NOMO-1 (cell line): Measurements from ENCODE around the gene DAPK2.

Source experiments
- DNase-seq, 2 experiments: peaks; one replicate each; lab custom pipeline; 2025; ENCODE audit not compliant: unreplicated experiment in 2 of 2; lab: John Stamatoyannopoulos, UW

The DAPK2 gene

GRCh38 chr15:63879995-63880394 is 166.3 kb downstream of the DAPK2 start:
- DNase-seq = no peak

GRCh38 chr15:63879211-63879610 is 167.1 kb downstream of the DAPK2 start:
- no peak for DNase-seq

- no peak for DNase-seq
Observed at GRCh38 chr15:63877713-63878271, 168.5 kb downstream of the DAPK2 start.

DNA sequence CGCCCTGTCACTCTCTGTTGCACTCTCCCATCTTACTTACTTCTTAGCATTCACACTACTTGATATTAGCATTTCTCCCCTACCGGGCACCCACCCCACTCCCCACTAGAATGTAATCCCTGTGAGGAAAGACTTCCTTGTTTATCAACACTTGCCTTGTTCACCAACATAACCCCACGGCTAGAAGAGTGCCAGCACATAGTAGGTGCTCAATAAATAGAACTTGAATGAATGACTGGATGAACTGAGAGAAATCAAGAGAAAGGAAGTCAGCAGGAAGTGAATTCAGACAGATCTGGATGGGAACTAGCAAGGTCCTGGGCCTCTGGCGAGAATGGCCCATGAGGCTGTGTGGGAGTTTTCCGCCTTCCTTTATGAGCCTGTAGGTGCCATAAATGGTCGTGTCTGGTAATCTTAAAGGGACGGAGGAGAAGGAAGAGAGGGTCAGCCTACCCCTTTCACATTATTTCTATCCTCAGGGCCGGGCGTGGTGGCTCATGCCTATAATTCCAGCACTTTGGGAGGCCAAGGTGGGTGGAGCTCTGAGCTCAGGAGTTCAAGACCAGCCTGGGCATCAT is 170.1 kb downstream of the DAPK2 start:
- DNase-seq = no peak

GRCh38 chr15:63874616-63875015 is 171.7 kb downstream of the DAPK2 start:
- DNase-seq = no peak

GRCh38 chr15:63872759-63873510 is 173.3 kb downstream of the DAPK2 start:
- no peak for DNase-seq

GRCh38 chr15:63870487-63871209 is 175.6 kb downstream of the DAPK2 start:
- DNase-seq = no peak

- DNase-seq = peak; percentile 47 to 89
Observed at GRCh38 chr15:63870043-63870394, 176.3 kb downstream of the DAPK2 start.

DNA sequence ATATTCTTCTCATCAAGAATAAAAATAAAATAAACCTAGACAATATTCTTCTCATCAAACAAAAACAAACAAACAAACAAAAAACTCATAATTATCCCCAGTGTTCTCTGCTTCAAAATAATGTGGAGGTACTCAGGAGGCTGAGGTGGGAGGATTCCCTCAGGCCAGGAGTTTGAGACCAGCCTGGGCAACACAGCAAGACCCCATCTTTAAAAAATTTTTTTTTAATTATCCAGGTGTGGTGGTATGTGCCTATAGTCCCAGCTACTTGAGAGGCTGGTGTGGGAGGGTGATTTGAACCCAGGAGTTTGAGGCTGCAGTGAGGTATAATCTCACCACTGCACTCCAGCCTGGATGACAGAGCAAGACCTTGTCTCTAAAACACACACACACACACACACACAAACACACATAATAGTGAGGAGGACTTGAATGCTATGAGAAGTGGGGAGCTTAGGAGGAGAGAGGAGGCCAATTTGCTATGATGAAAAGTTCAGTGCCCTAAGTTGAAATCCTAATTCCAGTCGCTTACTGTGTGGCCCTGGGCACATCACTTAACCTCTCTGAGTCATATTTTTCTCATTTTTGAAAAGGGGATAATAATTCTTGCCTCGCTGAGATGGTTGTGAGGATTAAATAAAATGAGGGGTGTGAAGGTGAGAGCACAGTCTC is 176.8 kb downstream of the DAPK2 start:
- no peak for DNase-seq

GRCh38 chr15:63864186-63864585 is 182.1 kb downstream of the DAPK2 start:
- no peak for DNase-seq

DNA sequence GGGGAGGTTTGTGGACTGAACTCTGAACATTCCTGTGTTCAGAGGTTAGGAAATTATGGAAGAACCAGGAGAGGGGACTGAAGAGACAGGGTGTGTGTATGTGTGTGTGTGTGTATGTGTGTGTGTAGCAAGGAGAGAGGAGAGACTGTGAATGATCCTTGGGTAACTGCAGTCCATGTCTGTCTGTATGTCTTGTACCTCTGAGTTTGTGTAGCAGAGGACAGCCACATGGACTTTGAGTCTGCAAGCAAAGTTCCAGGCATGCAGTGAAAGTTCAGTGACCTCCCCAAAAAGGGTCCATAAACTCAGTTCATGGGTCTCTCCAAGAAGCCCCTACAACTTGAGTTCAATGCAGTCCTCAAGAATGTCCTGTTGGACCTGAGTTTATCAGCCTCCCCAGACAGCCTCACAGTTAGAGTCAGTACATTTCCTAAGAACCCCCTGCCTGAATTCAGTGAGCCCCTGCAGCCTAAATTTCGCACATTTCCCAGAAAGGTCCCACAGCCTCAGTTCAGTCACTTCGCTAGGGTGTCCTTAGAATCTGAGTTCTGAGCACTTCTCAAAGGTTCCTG is 184.3 kb downstream of the DAPK2 start:
- DNase-seq = no peak

GRCh38 chr15:63860555-63860954 is 185.7 kb downstream of the DAPK2 start:
- DNase-seq = no peak

- DNase-seq = no peak
Observed at GRCh38 chr15:63860155-63860554, 186.1 kb downstream of the DAPK2 start.

DNA sequence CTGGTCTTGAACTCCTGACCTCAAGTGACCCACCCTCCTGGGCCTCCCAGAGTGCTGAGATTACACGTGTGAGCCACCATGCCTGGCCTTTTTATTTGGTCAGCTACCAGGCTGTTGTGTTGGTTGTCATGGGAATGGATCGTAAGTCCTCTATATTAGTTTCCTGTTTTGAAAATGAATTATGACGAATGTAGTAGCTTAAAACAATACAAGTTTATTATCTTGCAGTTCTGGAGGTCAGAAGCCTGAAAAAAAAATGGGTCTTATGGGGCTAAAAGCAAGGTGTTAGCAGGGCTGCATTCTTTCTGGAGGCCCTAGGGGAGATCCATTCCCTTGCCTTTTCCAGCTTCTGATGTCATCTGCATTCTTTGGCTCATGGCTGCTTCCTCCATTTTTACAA is 187.4 kb downstream of the DAPK2 start:
- DNase-seq = no peak

- DNase-seq = no peak
Observed at GRCh38 chr15:63858448-63858847, 187.8 kb downstream of the DAPK2 start.

DNA sequence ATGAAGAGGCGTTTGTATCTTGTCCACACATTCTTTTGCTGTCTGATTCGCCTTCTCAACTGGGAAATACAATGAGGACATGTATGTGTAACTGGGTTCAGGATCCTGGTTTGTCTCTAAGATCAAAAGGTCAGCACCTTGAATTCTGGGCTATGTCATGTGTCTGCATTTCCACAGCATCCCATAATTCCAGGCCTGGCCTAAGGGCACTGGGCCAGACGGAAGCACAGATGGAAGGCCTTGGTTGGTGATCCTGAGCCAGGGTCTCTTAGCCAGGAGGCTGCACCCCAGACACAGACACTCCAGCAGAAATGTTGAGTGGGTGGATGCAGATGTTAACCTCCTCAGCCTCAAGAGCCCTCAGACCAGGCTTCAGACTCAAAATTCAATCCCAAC is 188.8 kb downstream of the DAPK2 start:
- DNase-seq = no peak
